ENCODE results near the gene PPFIBP2. TPM values are rescaled to one million over a fixed set of nuclear protein-coding genes. Genes with fewer than 3 reads are reported as not detected.
A peak's percentile ranks its signal among the peaks of the same experiment; 100 is the strongest.

The PPFIBP2 gene
- total RNA-seq, 2 experiments from 2014 or later, result 7.8 to 10.0 TPM

GRCh38 chr11:7573193-7573557, 59.4 kb downstream of the PPFIBP2 start:
- peaks cover 28% of the 10 kb centered on the region for H3K4me1 Mint-ChIP-seq
- CTCF ChIA-PET, result no interaction called here
- H3K36me3 Mint-ChIP-seq, result no peaks in the 10 kb centered on the region
- DNase-seq (no peak), ATAC-seq (no peak)
- H3K27me3 Mint-ChIP-seq, result peaks cover 7% of the 10 kb centered on the region
- no peak overlapping the region for H3K4me3 Mint-ChIP-seq
- no peaks in the 10 kb centered on the region for H3K9me3 Mint-ChIP-seq (ENCODE audit: low read depth)
- H3K27ac Mint-ChIP-seq, result no peak overlapping the region

DNA sequence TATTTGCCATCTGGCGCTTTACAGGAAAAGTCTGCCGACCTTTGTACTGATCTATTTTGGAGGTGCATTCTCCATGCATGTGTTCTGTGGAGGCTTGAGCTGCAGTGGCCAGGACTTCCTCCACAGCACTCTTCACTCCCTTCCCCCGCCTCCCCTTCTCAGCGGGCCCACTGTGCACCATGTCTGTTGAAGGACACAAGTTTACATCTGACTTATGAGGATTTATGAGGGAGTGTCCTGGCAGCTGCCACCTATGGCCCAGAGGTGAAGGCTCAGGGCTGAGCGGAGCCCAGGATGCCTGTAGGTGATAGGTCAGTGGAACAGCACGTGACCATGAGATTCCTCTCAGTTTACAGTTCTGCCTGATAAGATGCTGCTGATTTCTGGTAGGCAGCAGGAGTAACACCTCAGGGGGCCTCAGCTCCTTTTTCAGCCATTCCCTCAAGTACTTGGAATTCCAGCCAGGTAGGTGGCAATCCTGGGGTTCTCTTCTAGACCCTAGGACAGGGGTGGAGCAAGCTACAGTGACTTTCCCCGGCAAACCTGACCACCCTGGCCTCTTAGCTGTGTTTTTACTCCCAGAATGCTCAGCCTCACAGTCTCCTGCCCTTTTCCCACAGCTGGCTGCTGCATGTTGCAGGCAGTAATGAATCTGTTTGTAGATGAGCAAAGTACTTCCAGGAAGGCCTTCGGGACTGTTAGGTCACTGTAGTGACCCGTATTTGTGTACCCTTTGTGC, 59.9 kb downstream of the PPFIBP2 start:
- Mint-ChIP-seq H3K4me1 (peaks cover 34% of the 10 kb centered on the region), H3K4me3 (no peak overlapping the region), H3K36me3 (no peaks in the 10 kb centered on the region), H3K9me3 (ENCODE audit: low read depth) (no peaks in the 10 kb centered on the region), H3K27me3 (peaks cover 7% of the 10 kb centered on the region), H3K27ac (no peak overlapping the region)
- CTCF ChIA-PET, result interaction anchor here (0.7 kb wide), 1 partner anchor 44 kb away, joined by 3 read pairs; no protein-coding TSS in a partner anchor
- ATAC-seq (no peak), DNase-seq (no peak)

GRCh38 chr11:7574491-7575130, 60.8 kb downstream of the PPFIBP2 start:
- CTCF ChIA-PET, result interaction anchor here (0.7 to 1.5 kb wide), 3 partner anchors 43 to 91 kb away, joined by 3 to 5 read pairs (median 3); no protein-coding TSS in a partner anchor
- no peak for DNase-seq
- Mint-ChIP-seq H3K4me1 (peaks cover 42% of the 10 kb centered on the region), H3K27ac (no peak overlapping the region), H3K4me3 (no peak overlapping the region), H3K36me3 (no peaks in the 10 kb centered on the region), H3K9me3 (ENCODE audit: low read depth) (no peaks in the 10 kb centered on the region), H3K27me3 (peaks cover 7% of the 10 kb centered on the region)
- no peak for ATAC-seq

GRCh38 chr11:7575841-7576725, 62.3 kb downstream of the PPFIBP2 start:
- H3K9me3 Mint-ChIP-seq (ENCODE audit: low read depth), result no peaks in the 10 kb centered on the region
- CTCF ChIA-PET, result interaction anchor here (1.2 to 1.6 kb wide), 2 partner anchors 81 to 90 kb away, joined by 3 to 7 read pairs; no protein-coding TSS in a partner anchor
- H3K4me1 Mint-ChIP-seq, result peaks cover 42% of the 10 kb centered on the region
- no peak overlapping the region for H3K4me3 Mint-ChIP-seq
- no peaks in the 10 kb centered on the region for H3K36me3 Mint-ChIP-seq
- no peak overlapping the region for H3K27ac Mint-ChIP-seq
- DNase-seq, result no peak
- no peak for ATAC-seq
- H3K27me3 Mint-ChIP-seq, result peaks cover 7% of the 10 kb centered on the region

DNA sequence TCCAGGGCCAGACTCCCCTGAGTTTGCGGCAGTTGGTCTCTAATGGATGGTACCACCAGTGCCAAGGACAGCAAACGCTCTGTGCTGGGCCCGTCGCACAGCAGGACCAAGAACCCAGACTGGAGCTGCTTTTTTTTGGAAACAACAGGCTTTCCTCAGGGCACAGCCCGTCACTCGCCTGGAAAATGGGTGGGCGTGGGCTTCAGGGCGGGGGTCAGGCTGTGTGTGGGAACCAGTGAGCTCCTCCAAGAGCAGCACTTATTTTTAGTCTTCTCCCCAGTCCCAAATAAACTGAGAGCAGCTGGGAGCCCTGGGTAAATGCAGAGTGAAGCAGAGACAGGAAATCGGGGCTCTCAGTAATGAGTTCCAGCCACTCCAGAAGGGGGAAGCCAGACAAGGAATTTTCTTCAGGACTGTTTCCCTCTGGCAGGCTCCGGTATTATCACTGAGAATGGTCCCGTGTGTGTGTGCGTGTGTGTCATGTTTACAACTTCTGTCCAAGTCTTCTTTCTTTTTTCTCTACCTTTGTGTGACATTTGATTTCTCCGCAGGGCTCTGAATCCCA, 63.0 kb downstream of the PPFIBP2 start:
- Mint-ChIP-seq H3K9me3 (ENCODE audit: low read depth) (no peaks in the 10 kb centered on the region), H3K36me3 (no peaks in the 10 kb centered on the region), H3K27me3 (peaks cover 5% of the 10 kb centered on the region), H3K27ac (no peak overlapping the region), H3K4me1 (peaks cover 42% of the 10 kb centered on the region), H3K4me3 (no peak overlapping the region)
- ATAC-seq (no peak), DNase-seq (no peak)
- CTCF ChIA-PET, result interaction anchor here (1.6 to 2.3 kb wide), 2 partner anchors 64 to 89 kb away, joined by 7 to 18 read pairs; partner anchors contain the start of gene PPFIBP2

GRCh38 chr11:7577291-7578190, 63.7 kb downstream of the PPFIBP2 start:
- CTCF ChIA-PET, result interaction anchor here (0.6 to 2.3 kb wide), 6 partner anchors 15 to 211 kb away, joined by 3 to 18 read pairs (median 4); partner anchors contain the start of gene PPFIBP2
- DNase-seq, result peak; percentile 43
- Mint-ChIP-seq H3K4me1 (peaks cover 42% of the 10 kb centered on the region), H3K4me3 (peak overlapping the region; percentile 38), H3K36me3 (no peaks in the 10 kb centered on the region), H3K27ac (peak overlapping the region; percentile 77), H3K27me3 (peaks cover 5% of the 10 kb centered on the region), H3K9me3 (ENCODE audit: low read depth) (no peaks in the 10 kb centered on the region)
- peak; percentile 72 for ATAC-seq

DNA sequence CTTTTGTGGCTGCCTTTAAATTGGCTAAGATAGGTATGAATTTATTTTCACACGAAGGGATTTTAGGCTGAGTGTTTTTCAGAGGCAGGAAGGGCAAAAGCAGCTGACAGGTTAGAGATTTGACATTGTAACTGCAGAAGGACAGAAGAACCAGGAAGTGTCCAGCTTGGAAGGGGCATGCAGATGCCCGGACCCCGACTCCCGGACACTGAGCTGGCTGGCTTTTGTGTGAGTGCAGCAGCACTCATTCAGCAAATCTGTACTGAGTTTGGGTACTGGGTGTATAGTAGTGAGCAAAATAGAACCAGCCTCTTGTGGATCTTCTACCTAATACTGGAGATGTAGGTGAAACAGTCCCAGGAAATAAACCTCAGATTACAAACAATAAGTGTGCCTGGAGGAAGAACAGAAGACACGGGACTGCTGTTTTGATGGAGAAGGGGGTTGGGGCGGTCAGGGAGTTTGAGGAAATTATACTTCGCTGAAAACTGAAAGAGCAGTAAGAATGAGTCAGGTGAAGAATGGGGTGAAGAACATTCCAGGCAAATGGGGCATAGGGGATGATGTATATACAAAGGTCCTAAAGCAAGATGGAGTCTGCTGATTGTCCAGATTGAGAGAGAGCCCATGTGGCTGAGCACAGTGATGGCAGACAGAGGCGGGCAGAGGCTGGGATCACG, 64.6 kb downstream of the PPFIBP2 start:
- Mint-ChIP-seq H3K27ac (peak overlapping the region; percentile 77), H3K9me3 (ENCODE audit: low read depth) (no peaks in the 10 kb centered on the region), H3K4me3 (peak overlapping the region; percentile 38), H3K27me3 (peaks cover 5% of the 10 kb centered on the region), H3K36me3 (no peaks in the 10 kb centered on the region), H3K4me1 (peaks cover 42% of the 10 kb centered on the region)
- CTCF ChIA-PET, result interaction anchor here (0.8 to 2.3 kb wide), 5 partner anchors 15 to 87 kb away, joined by 3 to 18 read pairs (median 3); partner anchors contain the start of gene PPFIBP2
- peak; percentile 15 for ATAC-seq
- no peak for DNase-seq

GRCh38 chr11:7579361-7579791, 65.6 kb downstream of the PPFIBP2 start:
- Mint-ChIP-seq H3K36me3 (no peaks in the 10 kb centered on the region), H3K4me3 (no peak overlapping the region), H3K27me3 (peaks cover 5% of the 10 kb centered on the region), H3K4me1 (peaks cover 42% of the 10 kb centered on the region), H3K9me3 (ENCODE audit: low read depth) (no peaks in the 10 kb centered on the region), H3K27ac (no peak overlapping the region)
- no peak for DNase-seq
- CTCF ChIA-PET, result interaction anchor here (1.3 kb wide), 1 partner anchor 71 kb away, joined by 3 read pairs; no protein-coding TSS in a partner anchor
- ATAC-seq, result no peak

DNA sequence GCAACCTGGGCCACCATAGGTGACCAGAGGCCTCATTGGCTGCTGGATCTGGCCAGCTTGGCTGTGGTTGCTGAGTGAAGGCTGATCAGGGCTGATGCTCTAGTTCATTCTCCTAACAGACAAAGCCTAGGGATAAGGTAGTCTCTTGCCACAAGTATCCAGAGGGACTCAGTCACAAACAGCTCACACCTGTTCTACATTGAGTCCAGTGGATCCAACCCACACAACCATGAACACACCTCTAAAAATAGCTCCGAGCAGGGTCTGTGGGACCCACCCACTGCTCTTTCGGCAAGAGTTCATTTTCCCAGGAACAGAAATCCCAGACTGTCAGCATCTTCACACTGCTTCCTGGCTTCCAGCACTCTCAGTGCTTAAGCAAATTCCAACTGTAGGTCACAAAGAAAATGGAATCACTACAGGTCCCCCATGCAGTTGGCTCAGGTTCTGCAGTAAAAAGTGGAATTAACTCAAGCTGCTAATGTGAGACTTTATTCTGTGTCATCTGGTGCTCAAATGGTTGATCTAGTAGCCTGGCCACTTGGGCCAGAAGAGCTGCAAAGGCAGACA, 67.3 kb downstream of the PPFIBP2 start:
- H3K4me1 Mint-ChIP-seq, result peaks cover 33% of the 10 kb centered on the region
- DNase-seq, result no peak

GRCh38 chr11:7582338-7582985, 68.7 kb downstream of the PPFIBP2 start:
- Mint-ChIP-seq H3K9me3 (ENCODE audit: low read depth) (no peaks in the 10 kb centered on the region), H3K27ac (no peak overlapping the region), H3K4me3 (no peak overlapping the region), H3K4me1 (peaks cover 20% of the 10 kb centered on the region), H3K36me3 (no peaks in the 10 kb centered on the region), H3K27me3 (peaks cover 2% of the 10 kb centered on the region)
- DNase-seq (no peak), ATAC-seq (no peak)
- CTCF ChIA-PET, result no interaction called here

More for the DNA sequence above, 67.3 kb downstream of the PPFIBP2 start:
- H3K27me3 Mint-ChIP-seq, result peaks cover 2% of the 10 kb centered on the region
- H3K9me3 Mint-ChIP-seq (ENCODE audit: low read depth), result no peaks in the 10 kb centered on the region
- H3K4me3 Mint-ChIP-seq, result no peak overlapping the region
- no peaks in the 10 kb centered on the region for H3K36me3 Mint-ChIP-seq
- no peak for ATAC-seq
- no peak overlapping the region for H3K27ac Mint-ChIP-seq
- CTCF ChIA-PET, result interaction anchor here (0.7 to 1.1 kb wide), 2 partner anchors 10 to 76 kb away, joined by 3 read pairs; no protein-coding TSS in a partner anchor

- Mint-ChIP-seq H3K4me3 (no peak overlapping the region), H3K4me1 (peaks cover 12% of the 10 kb centered on the region), H3K36me3 (no peaks in the 10 kb centered on the region), H3K27me3 (peaks cover 2% of the 10 kb centered on the region), H3K9me3 (ENCODE audit: low read depth) (no peaks in the 10 kb centered on the region), H3K27ac (no peak overlapping the region)
- ATAC-seq (no peak), DNase-seq (no peak)
- CTCF ChIA-PET, result interaction anchor here (2.2 kb wide), 1 partner anchor 12 kb away, joined by 6 read pairs; no protein-coding TSS in a partner anchor
Measured at GRCh38 chr11:7583248-7583647, 69.4 kb downstream of the PPFIBP2 start.
